H9 (cell line): ENCODE measurements around the gene ST8SIA2. TPM values are rescaled to one million over a fixed set of nuclear protein-coding genes. Genes with fewer than 3 reads are reported as not detected.

Source experiments
- DNase-seq: peaks from one replicate; pipeline ENCODE4 v3.0.0-alpha.2; 2017
- H2AFZ ChIP-seq: one replicate; pipeline ENCODE4 v1.6.1; 2013; ENCODE audit warnings: mild to moderate bottlenecking, low read length, control low read depth, moderate library complexity
- H2AK5ac ChIP-seq: 2 replicates; pipeline ENCODE4 v1.6.1; 2013; ENCODE audit warnings: low read length, control low read depth, mixed read lengths; ENCODE audit not compliant: insufficient read length
- H2BK120ac ChIP-seq: one replicate; pipeline ENCODE4 v1.6.1; 2013; ENCODE audit warnings: low read depth, mild to moderate bottlenecking, low read length, control low read depth, inconsistent platforms; ENCODE audit not compliant: poor library complexity, severe bottlenecking
- H2BK12ac ChIP-seq: 2 replicates; pipeline ENCODE4 v1.6.1; 2013; ENCODE audit warnings: low read length, control low read depth, mixed read lengths, low read depth; ENCODE audit not compliant: insufficient read length
- H2BK15ac ChIP-seq: 2 replicates; pipeline ENCODE4 v1.6.1; 2013; ENCODE audit warnings: low read depth, low read length, control low read depth
- H2BK20ac ChIP-seq: one replicate; pipeline ENCODE4 v1.6.1; 2013; ENCODE audit warnings: low read depth, mild to moderate bottlenecking, low read length, control low read depth, inconsistent platforms; ENCODE audit not compliant: poor library complexity, severe bottlenecking
- H2BK5ac ChIP-seq: 2 replicates; pipeline ENCODE4 v1.6.1; 2013; ENCODE audit warnings: low read length, control low read depth, mixed read lengths; ENCODE audit not compliant: insufficient read length
- H3K14ac ChIP-seq: 2 replicates; pipeline ENCODE4 v1.6.1; 2013; ENCODE audit warnings: low read length, control low read depth; ENCODE audit not compliant: insufficient read depth
- H3K18ac ChIP-seq: 2 replicates; pipeline ENCODE4 v1.6.1; 2013; ENCODE audit warnings: low read depth, mild to moderate bottlenecking, mixed read lengths, low read length, control low read depth; ENCODE audit not compliant: insufficient read length
- H3K23ac ChIP-seq: 2 replicates; pipeline ENCODE4 v1.6.1; 2013; ENCODE audit warnings: low read length, control low read depth, mixed read lengths, low read depth; ENCODE audit not compliant: insufficient read length
- H3K23me2 ChIP-seq: 2 replicates; pipeline ENCODE4 v1.6.1; 2013; ENCODE audit warnings: low read depth, mild to moderate bottlenecking, mixed read lengths, low read length, control low read depth; ENCODE audit not compliant: insufficient read length, poor library complexity, severe bottlenecking
- H3K27ac ChIP-seq: 2 replicates; pipeline ENCODE4 v1.5.1; 2013; ENCODE audit warnings: low read length, control low read depth, mixed read lengths, low read depth; ENCODE audit not compliant: insufficient read length
- H3K27me3 ChIP-seq: 2 replicates; pipeline ENCODE4 v1.6.1; 2013; ENCODE audit warnings: low read length, control low read depth, inconsistent platforms; ENCODE audit not compliant: insufficient read depth
- H3K4ac ChIP-seq: 2 replicates; pipeline ENCODE4 v1.6.1; 2013; ENCODE audit warnings: low read depth, mild to moderate bottlenecking, control low read depth, inconsistent platforms, low read length, moderate library complexity
- H3K4me1 ChIP-seq: 2 replicates; pipeline ENCODE4 v1.6.1; 2013; ENCODE audit warnings: low read length, control low read depth, inconsistent platforms; ENCODE audit not compliant: insufficient read depth
- H3K4me2 ChIP-seq: 2 replicates; pipeline ENCODE4 v1.6.1; 2013; ENCODE audit warnings: low read length, control low read depth, mixed read lengths; ENCODE audit not compliant: insufficient read length, insufficient read depth
- H3K56ac ChIP-seq: 2 replicates; pipeline ENCODE4 v1.6.1; 2013; ENCODE audit warnings: low read depth, mild to moderate bottlenecking, mixed read lengths, low read length, control low read depth; ENCODE audit not compliant: insufficient read length
- H3K79me1 ChIP-seq: 2 replicates; pipeline ENCODE4 v1.6.1; 2013; ENCODE audit warnings: low read depth, mild to moderate bottlenecking, moderate library complexity, low read length, control low read depth, inconsistent platforms; ENCODE audit not compliant: insufficient read depth, poor library complexity, severe bottlenecking
- H3K79me2 ChIP-seq: 2 replicates; pipeline ENCODE4 v1.6.1; 2013; ENCODE audit warnings: low read length, control low read depth, inconsistent platforms; ENCODE audit not compliant: insufficient read depth
- H3K9ac ChIP-seq: 2 replicates; pipeline ENCODE4 v1.6.1; 2013; ENCODE audit warnings: low read length, control low read depth, mixed read lengths; ENCODE audit not compliant: insufficient read length; ENCODE audit errors: extremely low read depth
- H3K9me3 ChIP-seq: one replicate; pipeline ENCODE4 v1.6.1; 2013; ENCODE audit warnings: low read depth, low read length, inconsistent platforms; ENCODE audit not compliant: control insufficient read depth
- H3T11ph ChIP-seq: one replicate; pipeline ENCODE4 v1.6.1; 2013; ENCODE audit warnings: mild to moderate bottlenecking, low read length, control low read depth, inconsistent platforms
- H4K20me1 ChIP-seq: one replicate; pipeline ENCODE4 v1.6.1; 2013; ENCODE audit not compliant: control insufficient read depth, insufficient read length, insufficient read depth
- H4K5ac ChIP-seq: 2 replicates; pipeline ENCODE4 v1.6.1; 2013; ENCODE audit warnings: low read depth, mild to moderate bottlenecking, mixed read lengths, low read length, control low read depth; ENCODE audit not compliant: insufficient read length
- H4K8ac ChIP-seq: replicated peaks from 2 replicates; pipeline ENCODE4 v1.6.1; 2013; ENCODE audit warnings: low read length, control low read depth, mixed read lengths, low read depth; ENCODE audit not compliant: insufficient read length
- H4K91ac ChIP-seq: 2 replicates; pipeline ENCODE4 v1.6.1; 2013; ENCODE audit warnings: low read depth, mild to moderate bottlenecking, moderate library complexity, mixed read lengths, low read length, control low read depth; ENCODE audit not compliant: insufficient read length
- H3K27ac Mint-ChIP-seq, 3 experiments: 2 replicates in 2 of 3; 3 replicates in 1 of 3; pipeline ENCODE4 v1.8.0; 2020 to 2021; ENCODE audit warnings: mixed read lengths in 3 of 3, mild to moderate bottlenecking in 1 of 3, moderate library complexity in 1 of 3
- H3K27me3 Mint-ChIP-seq: 2 replicates; pipeline ENCODE4 v1.8.0; 2021; ENCODE audit warnings: low read depth, mild to moderate bottlenecking, moderate library complexity, mixed read lengths
- H3K36me3 Mint-ChIP-seq, 3 experiments: 2 replicates in 2 of 3; 3 replicates in 1 of 3; pipeline ENCODE4 v1.8.0; 2020 to 2021; ENCODE audit warnings: low read depth in 3 of 3, mixed read lengths in 3 of 3; ENCODE audit not compliant: insufficient read depth in 1 of 3
- H3K4me1 Mint-ChIP-seq, 2 experiments: 2 replicates each; pipeline ENCODE4 v1.8.0; 2020; ENCODE audit warnings: mixed read lengths in 2 of 2
- H3K4me3 Mint-ChIP-seq, 2 experiments: 2 replicates in 1 of 2; 3 replicates in 1 of 2; pipeline ENCODE4 v1.8.0; 2020 to 2021; ENCODE audit warnings: mild to moderate bottlenecking in 2 of 2, mixed read lengths in 2 of 2, moderate library complexity in 1 of 2
- H3K9me3 Mint-ChIP-seq, 2 experiments: 2 replicates in 1 of 2; 3 replicates in 1 of 2; pipeline ENCODE4 v1.8.0; 2020; ENCODE audit warnings: mild to moderate bottlenecking in 2 of 2, mixed read lengths in 2 of 2, moderate library complexity in 1 of 2
- CTCF ChIP-seq: fragments of 200-600 bp; sonication (generic); conservative IDR thresholded peaks from 3 replicates; pipeline ENCODE4 v1.8.0; 2021; ENCODE audit warnings: antibody characterized with exemption, mild to moderate bottlenecking
- WGBS: extraction: QIAGEN DNeasy Blood & Tissue Kit; methylation state at CpG from one replicate; pipeline ENCODE4 v1.1.7; 2013; ENCODE audit warnings: missing lambda C conversion rate, low lambda C conversion rate, mixed read lengths; ENCODE audit not compliant: insufficient read length; ENCODE audit errors: extremely low coverage; 5-methylcytosine and 5-hydroxymethylcytosine counted together
- total RNA-seq: library from RNA; stranded (reverse); gene quantifications from 2 replicates; pipeline ENCODE4 v1.2.1, GENCODE V29; 2021

Gene ST8SIA2
- total RNA-seq, 1 experiment from 2014 or later = 1.8 TPM

- Histone ChIP-seq H3K9me3 (no peaks in the 10 kb centered on the region), H4K20me1 (no peaks in the 10 kb centered on the region), H3K79me2 (no peaks in the 10 kb centered on the region), H3K27me3 (peaks cover 19% of the 10 kb centered on the region), H3K14ac (no peak overlapping the region), H3T11ph (no peak overlapping the region), H3K23me2 (peaks cover 14% of the 10 kb centered on the region), H2AK5ac (no peak overlapping the region), H3K9ac (no peak overlapping the region), H2BK120ac (no peak overlapping the region), H4K8ac (no peak overlapping the region), H3K79me1 (no peaks in the 10 kb centered on the region), H2BK12ac (no peak overlapping the region), H3K4me2 (peak overlapping the region; percentile 72), H3K4ac (no peak overlapping the region), H2BK20ac (no peak overlapping the region), H3K27ac (no peak overlapping the region), H2BK15ac (no peak overlapping the region), H2AFZ (no peak overlapping the region), H4K91ac (no peak overlapping the region), H3K56ac (no peak overlapping the region), H3K23ac (no peak overlapping the region), H3K18ac (no peak overlapping the region), H4K5ac (no peak overlapping the region), H2BK5ac (no peak overlapping the region), H3K4me1 (peaks cover 4% of the 10 kb centered on the region; the same call in 1 of the 2 replicates)
- H3K4me3 Mint-ChIP-seq = peak overlapping the region in 1 of 2 experiments; percentile 88; a peak in 2 of 5 replicates
- no peaks in the 10 kb centered on the region; a peak in 1 of 5 replicates for H3K9me3 Mint-ChIP-seq
- H3K4me1 Mint-ChIP-seq = peaks cover 21 to 25% of the 10 kb centered on the region in 2 experiments
- TF ChIP-seq CTCF = peak; percentile 75
- H3K27ac Mint-ChIP-seq = no peak overlapping the region
- no CpG with 5 or more reads among the region's 4 CpGs for WGBS
- peaks cover 0 to 5% (median 2%) of the 10 kb centered on the region in 3 experiments; a peak in 4 of 7 replicates for H3K36me3 Mint-ChIP-seq
- DNase-seq = peak; percentile 65
- peaks cover 92% of the 10 kb centered on the region for H3K27me3 Mint-ChIP-seq
Measured at GRCh38 chr15:92391640-92392039, 2.0 kb upstream of the ST8SIA2 start.
